ENCODE measurements around the gene SPOCK1. TPM values are rescaled to one million over a fixed set of nuclear protein-coding genes. Genes with fewer than 3 reads are reported as not detected.

SPOCK1 gene
- total and polyA plus RNA-seq, 5 donors from 2014 or later, result 0.27 TPM; not detected in 4

GRCh38 chr5:137461391-137462264, 37.5 kb downstream of the SPOCK1 start:
- H3K9me3 Mint-ChIP-seq, result peaks cover 0 to 5% (median 0%) of the 10 kb centered on the region in 7 donors
- no peaks in the 10 kb centered on the region for H3K27me3 ChIP-seq (ENCODE audit: control insufficient read depth, insufficient read depth, low read length)
- no peaks in the 10 kb centered on the region for H3K36me3 ChIP-seq (ENCODE audit: control insufficient read depth, insufficient read depth, low read length)
- H3K4me3 ChIP-seq (ENCODE audit: low read depth, low read length), result no peak overlapping the region
- DNase-seq (no peak), ATAC-seq (ENCODE audit: low read depth in 2 of 2) (no peak)
- H3K27ac ChIP-seq (ENCODE audit: insufficient read depth, low read length, poor library complexity, severe bottlenecking), result no peak overlapping the region
- no peaks in the 10 kb centered on the region for H3K36me3 Mint-ChIP-seq
- no peaks in the 10 kb centered on the region for H3K9me3 ChIP-seq (ENCODE audit: control insufficient read depth in 2 of 2, low read length in 2 of 2)
- no peak overlapping the region for H3K27ac Mint-ChIP-seq
- peaks cover 16% of the 10 kb centered on the region for H3K27me3 Mint-ChIP-seq
- no peaks in the 10 kb centered on the region for H3K4me1 Mint-ChIP-seq
- no peak overlapping the region for H3K4me3 Mint-ChIP-seq
- no peaks in the 10 kb centered on the region for H3K4me1 ChIP-seq (ENCODE audit: control insufficient read depth, insufficient read depth, low read length, poor library complexity, severe bottlenecking)

- DNase-seq (no peak), ATAC-seq (ENCODE audit: low read depth in 2 of 2) (no peak)
- H3K9me3 Mint-ChIP-seq, result peaks cover 0 to 7% (median 3%) of the 10 kb centered on the region in 7 donors
- H3K27ac ChIP-seq (ENCODE audit: insufficient read depth, low read length, poor library complexity, severe bottlenecking), result no peak overlapping the region
- no peaks in the 10 kb centered on the region for H3K36me3 Mint-ChIP-seq
- no peaks in the 10 kb centered on the region for H3K36me3 ChIP-seq (ENCODE audit: control insufficient read depth, insufficient read depth, low read length)
- no peak overlapping the region for H3K4me3 Mint-ChIP-seq
- H3K27me3 ChIP-seq (ENCODE audit: control insufficient read depth, insufficient read depth, low read length), result peaks cover 2% of the 10 kb centered on the region
- H3K27ac Mint-ChIP-seq, result no peak overlapping the region
- H3K4me1 ChIP-seq (ENCODE audit: control insufficient read depth, insufficient read depth, low read length, poor library complexity, severe bottlenecking), result no peaks in the 10 kb centered on the region
- no peaks in the 10 kb centered on the region for H3K4me1 Mint-ChIP-seq
- no peaks in the 10 kb centered on the region for H3K9me3 ChIP-seq (ENCODE audit: control insufficient read depth in 2 of 2, low read length in 2 of 2)
- no peak overlapping the region for H3K4me3 ChIP-seq (ENCODE audit: low read depth, low read length)
- peaks cover 10% of the 10 kb centered on the region for H3K27me3 Mint-ChIP-seq
Observed at GRCh38 chr5:137454671-137455070, 44.5 kb downstream of the SPOCK1 start.

GRCh38 chr5:137453483-137454080, 45.5 kb downstream of the SPOCK1 start:
- Histone ChIP-seq H3K36me3 (ENCODE audit: control insufficient read depth, insufficient read depth, low read length) (no peaks in the 10 kb centered on the region), H3K9me3 (ENCODE audit: control insufficient read depth in 2 of 2, low read length in 2 of 2) (no peaks in the 10 kb centered on the region), H3K4me1 (ENCODE audit: control insufficient read depth, insufficient read depth, low read length, poor library complexity, severe bottlenecking) (no peaks in the 10 kb centered on the region), H3K27ac (ENCODE audit: insufficient read depth, low read length, poor library complexity, severe bottlenecking) (no peak overlapping the region), H3K4me3 (ENCODE audit: low read depth, low read length) (no peak overlapping the region), H3K27me3 (ENCODE audit: control insufficient read depth, insufficient read depth, low read length) (peaks cover 2% of the 10 kb centered on the region)
- Mint-ChIP-seq H3K36me3 (no peaks in the 10 kb centered on the region), H3K27ac (no peak overlapping the region), H3K4me1 (no peaks in the 10 kb centered on the region), H3K4me3 (no peak overlapping the region), H3K27me3 (peaks cover 10% of the 10 kb centered on the region), H3K9me3 (peaks cover 0 to 7% (median 3%) of the 10 kb centered on the region in 7 donors)
- DNase-seq, result peak in 1 of 3 donors; percentile 34
- no peak for ATAC-seq (ENCODE audit: low read depth in 2 of 2)

- no peaks in the 10 kb centered on the region for H3K9me3 ChIP-seq (ENCODE audit: control insufficient read depth in 2 of 2, low read length in 2 of 2)
- Mint-ChIP-seq H3K36me3 (no peaks in the 10 kb centered on the region), H3K4me1 (no peaks in the 10 kb centered on the region), H3K27me3 (peaks cover 10% of the 10 kb centered on the region), H3K4me3 (no peak overlapping the region), H3K9me3 (peaks cover 0 to 7% (median 3%) of the 10 kb centered on the region in 7 donors), H3K27ac (peak overlapping the region in 1 of 3 donors; percentile 78)
- ATAC-seq (ENCODE audit: low read depth in 2 of 2) (no peak), DNase-seq (no peak)
- H3K4me3 ChIP-seq (ENCODE audit: low read depth, low read length), result no peak overlapping the region
- H3K27me3 ChIP-seq (ENCODE audit: control insufficient read depth, insufficient read depth, low read length), result peaks cover 4% of the 10 kb centered on the region
- no peaks in the 10 kb centered on the region for H3K36me3 ChIP-seq (ENCODE audit: control insufficient read depth, insufficient read depth, low read length)
- H3K4me1 ChIP-seq (ENCODE audit: control insufficient read depth, insufficient read depth, low read length, poor library complexity, severe bottlenecking), result no peaks in the 10 kb centered on the region
- no peak overlapping the region for H3K27ac ChIP-seq (ENCODE audit: insufficient read depth, low read length, poor library complexity, severe bottlenecking)
Observed at GRCh38 chr5:137450759-137451158, 48.4 kb downstream of the SPOCK1 start.

GRCh38 chr5:137448868-137449267, 50.3 kb downstream of the SPOCK1 start:
- ATAC-seq (ENCODE audit: low read depth in 2 of 2), result no peak
- peaks cover 10% of the 10 kb centered on the region for H3K27me3 Mint-ChIP-seq
- no peak overlapping the region for H3K4me3 Mint-ChIP-seq
- Histone ChIP-seq H3K27ac (ENCODE audit: insufficient read depth, low read length, poor library complexity, severe bottlenecking) (no peak overlapping the region), H3K36me3 (ENCODE audit: control insufficient read depth, insufficient read depth, low read length) (no peaks in the 10 kb centered on the region), H3K27me3 (ENCODE audit: control insufficient read depth, insufficient read depth, low read length) (peaks cover 4% of the 10 kb centered on the region), H3K4me1 (ENCODE audit: control insufficient read depth, insufficient read depth, low read length, poor library complexity, severe bottlenecking) (no peaks in the 10 kb centered on the region), H3K4me3 (ENCODE audit: low read depth, low read length) (no peak overlapping the region), H3K9me3 (ENCODE audit: control insufficient read depth in 2 of 2, low read length in 2 of 2) (no peaks in the 10 kb centered on the region)
- H3K36me3 Mint-ChIP-seq, result no peaks in the 10 kb centered on the region
- peaks cover 0 to 7% (median 3%) of the 10 kb centered on the region in 7 donors for H3K9me3 Mint-ChIP-seq
- H3K27ac Mint-ChIP-seq, result no peak overlapping the region
- no peak for DNase-seq
- H3K4me1 Mint-ChIP-seq, result no peaks in the 10 kb centered on the region

GRCh38 chr5:137446615-137447014, 52.5 kb downstream of the SPOCK1 start:
- H3K27me3 ChIP-seq (ENCODE audit: control insufficient read depth, insufficient read depth, low read length), result peaks cover 4% of the 10 kb centered on the region
- peaks cover 0 to 5% (median 0%) of the 10 kb centered on the region in 7 donors for H3K9me3 Mint-ChIP-seq
- H3K27me3 Mint-ChIP-seq, result peaks cover 6% of the 10 kb centered on the region
- no peaks in the 10 kb centered on the region for H3K9me3 ChIP-seq (ENCODE audit: control insufficient read depth in 2 of 2, low read length in 2 of 2)
- H3K4me1 ChIP-seq (ENCODE audit: control insufficient read depth, insufficient read depth, low read length, poor library complexity, severe bottlenecking), result no peaks in the 10 kb centered on the region
- H3K4me3 ChIP-seq (ENCODE audit: low read depth, low read length), result no peak overlapping the region
- no peak for ATAC-seq (ENCODE audit: low read depth in 2 of 2)
- H3K27ac ChIP-seq (ENCODE audit: insufficient read depth, low read length, poor library complexity, severe bottlenecking), result no peak overlapping the region
- no peaks in the 10 kb centered on the region for H3K4me1 Mint-ChIP-seq
- DNase-seq, result no peak
- H3K27ac Mint-ChIP-seq, result no peak overlapping the region
- H3K4me3 Mint-ChIP-seq, result no peak overlapping the region
- H3K36me3 Mint-ChIP-seq, result no peaks in the 10 kb centered on the region
- no peaks in the 10 kb centered on the region for H3K36me3 ChIP-seq (ENCODE audit: control insufficient read depth, insufficient read depth, low read length)

GRCh38 chr5:137446151-137446550, 53.0 kb downstream of the SPOCK1 start:
- H3K27ac ChIP-seq (ENCODE audit: insufficient read depth, low read length, poor library complexity, severe bottlenecking), result no peak overlapping the region
- H3K4me3 Mint-ChIP-seq, result no peak overlapping the region
- peaks cover 0 to 5% (median 0%) of the 10 kb centered on the region in 7 donors for H3K9me3 Mint-ChIP-seq
- ATAC-seq (ENCODE audit: low read depth in 2 of 2) (no peak), DNase-seq (no peak)
- H3K4me1 Mint-ChIP-seq, result no peaks in the 10 kb centered on the region
- no peaks in the 10 kb centered on the region for H3K4me1 ChIP-seq (ENCODE audit: control insufficient read depth, insufficient read depth, low read length, poor library complexity, severe bottlenecking)
- no peak overlapping the region for H3K27ac Mint-ChIP-seq
- H3K36me3 ChIP-seq (ENCODE audit: control insufficient read depth, insufficient read depth, low read length), result no peaks in the 10 kb centered on the region
- H3K36me3 Mint-ChIP-seq, result no peaks in the 10 kb centered on the region
- no peak overlapping the region for H3K4me3 ChIP-seq (ENCODE audit: low read depth, low read length)
- H3K27me3 ChIP-seq (ENCODE audit: control insufficient read depth, insufficient read depth, low read length), result peaks cover 2% of the 10 kb centered on the region
- no peaks in the 10 kb centered on the region for H3K9me3 ChIP-seq (ENCODE audit: control insufficient read depth in 2 of 2, low read length in 2 of 2)
- H3K27me3 Mint-ChIP-seq, result peaks cover 6% of the 10 kb centered on the region

All from CD4-positive, CD25-positive, alpha-beta regulatory T cell (primary cell).